Suprapubic skin (tissue), 4 donors: ENCODE results near the gene COASY.

Experiments used
- EP300 ChIP-seq: sonication (generic); formaldehyde crosslinking; IDR thresholded peaks from one replicate; pipeline ENCODE4 v1.6.1; 2017; ENCODE audit warnings: antibody characterized with exemption
- POLR2A ChIP-seq, 2 donors: fragments of 450-650 bp; IDR thresholded peaks; one replicate each; pipeline ENCODE4 v1.6.1; 2017; ENCODE audit warnings: antibody characterized with exemption in 2 of 2, mild to moderate bottlenecking in 2 of 2, moderate library complexity in 2 of 2
- POLR2AphosphoS5 ChIP-seq, 3 donors: sonication (generic); formaldehyde crosslinking; IDR thresholded peaks; one replicate each; pipeline ENCODE4 v1.6.1; 2017; ENCODE audit warnings: antibody characterized with exemption in 3 of 3
- TF ChIP-seq, protein P1 (sequence below), 2 donors: fragments of 200-600 bp in 1 of 2; fragments of 450-650 bp in 1 of 2; sonication (generic) in 1 of 2; IDR thresholded peaks; one replicate each; pipeline ENCODE4 v1.5.1; 2016 to 2019; ENCODE audit warnings: antibody characterized with exemption in 2 of 2, mild to moderate bottlenecking in 1 of 2, moderate library complexity in 1 of 2

DNA sequence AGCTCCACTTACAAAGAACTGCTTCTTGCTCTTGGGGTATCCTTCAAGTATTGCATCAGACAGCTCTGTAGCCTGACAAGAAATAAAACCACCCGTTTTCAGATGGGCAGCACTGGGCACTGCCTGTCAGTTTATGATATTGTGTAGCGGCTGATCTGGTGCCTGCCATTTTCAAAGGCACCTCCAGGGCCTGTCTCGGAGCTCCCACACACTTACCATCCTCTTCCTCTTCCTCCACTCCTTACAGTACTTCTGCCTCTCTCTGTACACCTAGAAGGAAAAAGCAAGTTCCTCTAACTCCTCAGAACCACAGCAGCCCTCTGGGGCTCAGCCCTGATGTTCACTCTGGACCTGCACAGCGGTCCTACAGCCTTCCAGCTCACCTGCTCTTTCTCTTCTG lies 11.1 kb downstream of the COASY start:
- TF ChIP-seq, protein P1, sequence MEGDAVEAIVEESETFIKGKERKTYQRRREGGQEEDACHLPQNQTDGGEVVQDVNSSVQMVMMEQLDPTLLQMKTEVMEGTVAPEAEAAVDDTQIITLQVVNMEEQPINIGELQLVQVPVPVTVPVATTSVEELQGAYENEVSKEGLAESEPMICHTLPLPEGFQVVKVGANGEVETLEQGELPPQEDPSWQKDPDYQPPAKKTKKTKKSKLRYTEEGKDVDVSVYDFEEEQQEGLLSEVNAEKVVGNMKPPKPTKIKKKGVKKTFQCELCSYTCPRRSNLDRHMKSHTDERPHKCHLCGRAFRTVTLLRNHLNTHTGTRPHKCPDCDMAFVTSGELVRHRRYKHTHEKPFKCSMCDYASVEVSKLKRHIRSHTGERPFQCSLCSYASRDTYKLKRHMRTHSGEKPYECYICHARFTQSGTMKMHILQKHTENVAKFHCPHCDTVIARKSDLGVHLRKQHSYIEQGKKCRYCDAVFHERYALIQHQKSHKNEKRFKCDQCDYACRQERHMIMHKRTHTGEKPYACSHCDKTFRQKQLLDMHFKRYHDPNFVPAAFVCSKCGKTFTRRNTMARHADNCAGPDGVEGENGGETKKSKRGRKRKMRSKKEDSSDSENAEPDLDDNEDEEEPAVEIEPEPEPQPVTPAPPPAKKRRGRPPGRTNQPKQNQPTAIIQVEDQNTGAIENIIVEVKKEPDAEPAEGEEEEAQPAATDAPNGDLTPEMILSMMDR (IDR thresholded peaks at IDR 0.05) = no peak
- TF ChIP-seq POLR2A (IDR thresholded peaks at IDR 0.05) (no peak), EP300 (no peak), POLR2AphosphoS5 (IDR thresholded peaks at IDR 0.05) (no peak)
